Esophagus squamous epithelium (tissue), 5 donors: Measurements from ENCODE around the gene USH2A. TPM values are rescaled to one million over a fixed set of nuclear protein-coding genes. Genes with fewer than 3 reads are reported as not detected.

Experiments
- DNase-seq: peaks from one replicate; lab custom pipeline; 2025; lab: John Stamatoyannopoulos, UW
- H3K27ac ChIP-seq, 4 donors: fragments of 200-600 bp; sonication (generic); one replicate each; pipeline ENCODE4 v1.5.1; 2016 to 2019; ENCODE audit warnings: mild to moderate bottlenecking in 1 of 4
- H3K27me3 ChIP-seq, 4 donors: fragments of 200-600 bp; sonication (generic); 1 replicate in 3 of 4; 2 replicates in 1 of 4; pipeline versions ENCODE4 v1.5.1 to v1.6.0; 2017 to 2021; ENCODE audit warnings: antibody characterized with exemption in 1 of 4
- H3K36me3 ChIP-seq, 3 donors: fragments of 200-600 bp; sonication (generic); one replicate each; pipeline ENCODE4 v1.5.1; 2016 to 2019
- H3K4me1 ChIP-seq, 3 donors: fragments of 200-600 bp; sonication (generic); one replicate each; pipeline ENCODE4 v1.5.1; 2017 to 2019
- H3K4me3 ChIP-seq, 4 donors: fragments of 200-600 bp; sonication (generic); 1 replicate in 3 of 4; 2 replicates in 1 of 4; pipeline ENCODE4 v1.5.1; 2016 to 2019; ENCODE audit warnings: mild to moderate bottlenecking in 2 of 4, moderate library complexity in 1 of 4
- H3K9me3 ChIP-seq, 3 donors: fragments of 200-600 bp; sonication (generic); one replicate each; pipeline ENCODE4 v1.5.1; 2016 to 2019
- CTCF ChIP-seq, 6 experiments: fragments of 450-650 bp in 4 of 6; fragments of 200-600 bp in 2 of 6; sonication (generic) in 2 of 6; IDR thresholded peaks; one replicate each; pipeline ENCODE4 v1.5.1; 2016 to 2019; ENCODE audit warnings: antibody characterized with exemption in 6 of 6, mild to moderate bottlenecking in 4 of 6, moderate library complexity in 4 of 6
- POLR2A ChIP-seq, 4 donors: fragments of 450-650 bp; IDR thresholded peaks; one replicate each; pipeline ENCODE4 v1.6.1; 2017; ENCODE audit warnings: antibody characterized with exemption in 4 of 4, mild to moderate bottlenecking in 4 of 4, moderate library complexity in 3 of 4
- WGBS, 2 donors: methylation state at CpG; one replicate each; pipeline ENCODE4 v1.1.5; 2018; 5-methylcytosine and 5-hydroxymethylcytosine counted together
- intact Hi-C: fragments of 100-400 bp; cut with DNase I; formaldehyde crosslinking; loops from one replicate; pipeline ENCODE4 v1.15.0; 2022
- total RNA-seq, 4 donors: library from RNA; depleted of rRNA; stranded (reverse); fragments of >200 nt; gene quantifications; one replicate each; pipeline ENCODE4 v1.1.0, GENCODE V29; 2016
- donor health status: DM: yes; HTN: yes; CAD: no.

The USH2A gene
- total RNA-seq, 4 donors from 2014 or later: under 0.01 TPM; not detected in 3

- no peaks in the 10 kb centered on the region for H3K9me3 ChIP-seq
- no peaks in the 10 kb centered on the region for H3K36me3 ChIP-seq
- WGBS, 2 donors: 23 to 35% methylated on average over 2 of the region's 2 CpGs
- intact Hi-C loops: no loop called here
- TF ChIP-seq POLR2A (IDR thresholded peaks at IDR 0.05): no peak
- TF ChIP-seq CTCF (IDR thresholded peaks at IDR 0.05): no peak
- H3K27me3 ChIP-seq: no peaks in the 10 kb centered on the region
- no peak overlapping the region for H3K4me3 ChIP-seq
- H3K27ac ChIP-seq: no peak overlapping the region
- DNase-seq: no peak
- H3K4me1 ChIP-seq: peaks cover 0 to 5% (median 0%) of the 10 kb centered on the region in 3 donors
These were observed 239.0 kb downstream of the USH2A start for GRCh38 chr1:216184126-216184680.

- 33 to 52% methylated on average over 6 of the region's 6 CpGs for WGBS, 2 donors
- no peaks in the 10 kb centered on the region for H3K9me3 ChIP-seq
- TF ChIP-seq POLR2A (IDR thresholded peaks at IDR 0.05) (no peak), CTCF (IDR thresholded peaks at IDR 0.05) (no peak)
- no peak overlapping the region for H3K4me3 ChIP-seq
- DNase-seq: no peak
- H3K27me3 ChIP-seq: no peaks in the 10 kb centered on the region
- no peaks in the 10 kb centered on the region for H3K36me3 ChIP-seq
- intact Hi-C loops: no loop called here
- peaks cover 0 to 5% (median 0%) of the 10 kb centered on the region in 3 donors for H3K4me1 ChIP-seq
- no peak overlapping the region for H3K27ac ChIP-seq
These were observed 239.8 kb downstream of the USH2A start for GRCh38 chr1:216183454-216183853.

- TF ChIP-seq CTCF (IDR thresholded peaks at IDR 0.05) (no peak), POLR2A (IDR thresholded peaks at IDR 0.05) (no peak)
- Histone ChIP-seq H3K4me3 (no peak overlapping the region), H3K27me3 (no peaks in the 10 kb centered on the region), H3K27ac (no peak overlapping the region), H3K36me3 (no peaks in the 10 kb centered on the region), H3K9me3 (no peaks in the 10 kb centered on the region), H3K4me1 (peaks cover 0 to 5% (median 0%) of the 10 kb centered on the region in 3 donors)
- intact Hi-C loops: no loop called here
- no peak for DNase-seq
- 14% methylated on average over 4 of the region's 4 CpGs for WGBS, 2 donors
These were observed 240.2 kb downstream of the USH2A start for GRCh38 chr1:216183007-216183406.

GRCh38 chr1:216181590-216181989 lies 241.7 kb downstream of the USH2A start:
- no peaks in the 10 kb centered on the region for H3K27me3 ChIP-seq
- no peaks in the 10 kb centered on the region for H3K9me3 ChIP-seq
- no peak overlapping the region for H3K4me3 ChIP-seq
- no peaks in the 10 kb centered on the region for H3K36me3 ChIP-seq
- intact Hi-C loops: no loop called here
- H3K27ac ChIP-seq: no peak overlapping the region
- peaks cover 0 to 5% (median 0%) of the 10 kb centered on the region in 3 donors for H3K4me1 ChIP-seq
- TF ChIP-seq CTCF (IDR thresholded peaks at IDR 0.05): no peak
- TF ChIP-seq POLR2A (IDR thresholded peaks at IDR 0.05): no peak
- DNase-seq: no peak
- WGBS, 2 donors: 74 to 78% methylated on average over 3 of the region's 3 CpGs

GRCh38 chr1:216178281-216178680 lies 245.0 kb downstream of the USH2A start:
- no peak overlapping the region for H3K4me3 ChIP-seq
- H3K27ac ChIP-seq: no peak overlapping the region
- intact Hi-C loops: no loop called here
- no peaks in the 10 kb centered on the region for H3K36me3 ChIP-seq
- no peak for DNase-seq
- no peaks in the 10 kb centered on the region for H3K27me3 ChIP-seq
- TF ChIP-seq CTCF (IDR thresholded peaks at IDR 0.05): no peak
- TF ChIP-seq POLR2A (IDR thresholded peaks at IDR 0.05): no peak
- no peaks in the 10 kb centered on the region for H3K9me3 ChIP-seq
- peaks cover 0 to 3% (median 0%) of the 10 kb centered on the region in 3 donors for H3K4me1 ChIP-seq
